ENCODE data around the gene NFASC. TPM values are rescaled to one million over a fixed set of nuclear protein-coding genes. Genes with fewer than 3 reads are reported as not detected.

NFASC gene
- total and polyA plus RNA-seq, 2 experiments from 2014 or later: 0.75 to 2.2 TPM

DNA sequence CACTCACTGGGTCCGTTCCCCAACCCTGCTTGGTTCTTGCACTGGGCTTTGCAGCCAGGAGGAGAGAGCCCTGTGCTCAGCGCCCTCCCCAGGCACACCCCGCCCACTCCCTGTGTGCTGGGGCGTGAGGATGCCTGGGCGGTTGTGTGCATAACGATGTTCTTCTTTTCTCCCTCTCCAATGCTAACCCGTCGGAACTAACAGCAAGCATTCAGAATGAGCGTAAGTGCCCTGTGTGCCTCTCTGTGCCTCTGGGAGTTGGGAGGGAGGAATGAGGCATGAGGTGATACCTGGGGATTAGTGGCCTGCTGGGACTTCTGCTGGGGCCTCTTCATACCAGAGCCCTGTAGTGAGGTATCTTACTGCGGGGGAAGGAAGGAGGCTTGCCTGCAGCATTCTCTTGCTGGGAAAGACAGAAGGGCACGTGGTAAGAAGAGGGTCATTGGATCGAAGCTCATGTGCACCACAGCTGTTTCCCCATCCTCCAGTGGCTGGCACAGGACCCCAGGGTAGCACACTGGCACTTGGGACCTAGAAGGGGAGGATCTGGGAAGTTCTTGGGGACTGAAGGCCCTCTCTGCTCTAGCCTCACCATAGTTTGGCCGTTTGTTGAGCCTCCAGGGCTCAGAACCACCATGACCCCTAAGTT lies 79.8 kb downstream of the NFASC start:
- Histone ChIP-seq H3K9me2 (replicated peaks; ENCODE audit: insufficient read depth) (no peaks in the 10 kb centered on the region), H4K20me1 (ENCODE audit: insufficient read depth, poor library complexity, severe bottlenecking) (no peaks in the 10 kb centered on the region), H3K4me1 (ENCODE audit: insufficient read depth) (no peaks in the 10 kb centered on the region), H3K4me3 (no peak overlapping the region), H3K4me2 (no peak overlapping the region), H3K79me2 (no peaks in the 10 kb centered on the region), H3K36me3 (replicated peaks; ENCODE audit: insufficient read depth, low read depth) (no peaks in the 10 kb centered on the region), H3K27ac (no peak overlapping the region), H3K27me3 (peaks cover 20% of the 10 kb centered on the region), H2AFZ (no peak overlapping the region), H3K9me3 (ENCODE audit: low read depth) (no peaks in the 10 kb centered on the region)
- DNase-seq (ENCODE audit: low spot score): no peak
- TF ChIP-seq, protein P1, sequence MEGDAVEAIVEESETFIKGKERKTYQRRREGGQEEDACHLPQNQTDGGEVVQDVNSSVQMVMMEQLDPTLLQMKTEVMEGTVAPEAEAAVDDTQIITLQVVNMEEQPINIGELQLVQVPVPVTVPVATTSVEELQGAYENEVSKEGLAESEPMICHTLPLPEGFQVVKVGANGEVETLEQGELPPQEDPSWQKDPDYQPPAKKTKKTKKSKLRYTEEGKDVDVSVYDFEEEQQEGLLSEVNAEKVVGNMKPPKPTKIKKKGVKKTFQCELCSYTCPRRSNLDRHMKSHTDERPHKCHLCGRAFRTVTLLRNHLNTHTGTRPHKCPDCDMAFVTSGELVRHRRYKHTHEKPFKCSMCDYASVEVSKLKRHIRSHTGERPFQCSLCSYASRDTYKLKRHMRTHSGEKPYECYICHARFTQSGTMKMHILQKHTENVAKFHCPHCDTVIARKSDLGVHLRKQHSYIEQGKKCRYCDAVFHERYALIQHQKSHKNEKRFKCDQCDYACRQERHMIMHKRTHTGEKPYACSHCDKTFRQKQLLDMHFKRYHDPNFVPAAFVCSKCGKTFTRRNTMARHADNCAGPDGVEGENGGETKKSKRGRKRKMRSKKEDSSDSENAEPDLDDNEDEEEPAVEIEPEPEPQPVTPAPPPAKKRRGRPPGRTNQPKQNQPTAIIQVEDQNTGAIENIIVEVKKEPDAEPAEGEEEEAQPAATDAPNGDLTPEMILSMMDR (IDR thresholded peaks at IDR 0.05; ENCODE audit: poor library complexity): no peak
- TF ChIP-seq EZH2 (IDR thresholded peaks at IDR 0.05; ENCODE audit: borderline replicate concordance) (no peak), EZH2phosphoT487 (IDR thresholded peaks at IDR 0.05; ENCODE audit: low read depth, severe bottlenecking, unreplicated experiment) (no peak)
- WGBS (ENCODE audit: low lambda C conversion rate, missing lambda C conversion rate): 66% methylated on average over 13 of the region's 13 CpGs

DNA sequence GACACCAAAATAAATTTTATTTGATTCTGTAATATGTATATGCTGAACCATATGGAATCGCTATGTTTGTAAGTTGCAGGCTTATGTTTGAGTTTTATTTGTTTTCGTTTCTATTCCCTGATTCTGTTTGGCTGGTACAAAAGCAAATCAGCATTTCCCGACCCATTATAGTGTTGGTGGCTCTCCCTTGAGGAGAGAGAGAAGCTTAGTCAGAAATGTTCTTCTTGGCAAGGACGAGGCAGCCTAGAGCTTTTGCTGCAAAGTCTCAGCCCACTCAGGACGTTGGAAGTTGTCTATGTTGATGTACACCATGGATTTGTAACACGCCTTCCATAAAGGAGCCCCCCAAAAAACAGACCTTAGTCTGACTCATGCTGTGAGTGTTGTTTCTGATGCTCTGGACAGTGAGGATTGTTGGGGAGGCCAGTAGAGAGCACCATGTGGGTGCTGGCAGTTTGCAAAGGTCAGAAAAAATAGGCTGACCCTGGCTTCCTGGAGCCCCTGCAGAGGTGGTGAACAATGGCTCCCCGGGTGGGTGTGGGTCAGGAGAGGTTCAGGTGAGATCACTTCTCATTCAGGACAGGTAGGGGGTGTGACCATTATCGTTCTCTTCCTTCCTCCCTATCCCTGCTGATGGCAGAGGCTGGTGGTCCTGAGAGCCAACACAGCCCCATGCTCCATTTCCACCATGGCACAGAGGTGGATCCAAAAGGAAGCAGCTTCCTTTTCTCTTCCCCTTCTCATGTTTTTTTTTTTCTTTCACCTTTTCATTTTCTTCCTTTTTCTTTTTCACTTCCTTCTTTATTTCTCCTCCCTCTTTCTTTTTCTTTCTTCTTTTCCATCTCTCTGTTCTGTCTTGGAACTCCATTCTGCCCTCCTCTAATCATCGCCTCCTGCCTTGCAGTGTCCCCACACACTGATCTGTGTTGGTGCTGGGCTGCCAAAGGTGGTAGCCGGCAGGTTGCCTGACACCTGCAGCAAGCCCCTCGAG lies 88.0 kb downstream of the NFASC start:
- no peak for TF ChIP-seq EZH2phosphoT487 (IDR thresholded peaks at IDR 0.05; ENCODE audit: low read depth, severe bottlenecking, unreplicated experiment)
- Histone ChIP-seq H3K27ac (no peak overlapping the region), H3K36me3 (replicated peaks; ENCODE audit: insufficient read depth, low read depth) (no peaks in the 10 kb centered on the region), H3K4me2 (no peak overlapping the region), H3K9me2 (replicated peaks; ENCODE audit: insufficient read depth) (no peaks in the 10 kb centered on the region), H4K20me1 (ENCODE audit: insufficient read depth, poor library complexity, severe bottlenecking) (no peaks in the 10 kb centered on the region), H3K27me3 (peaks cover 45% of the 10 kb centered on the region), H3K4me3 (no peak overlapping the region), H3K79me2 (no peaks in the 10 kb centered on the region), H3K9me3 (ENCODE audit: low read depth) (no peaks in the 10 kb centered on the region), H3K4me1 (ENCODE audit: insufficient read depth) (no peaks in the 10 kb centered on the region), H2AFZ (no peak overlapping the region)
- no peak for DNase-seq (ENCODE audit: low spot score)
- WGBS (ENCODE audit: low lambda C conversion rate, missing lambda C conversion rate): 79% methylated on average over 11 of the region's 11 CpGs

DNA sequence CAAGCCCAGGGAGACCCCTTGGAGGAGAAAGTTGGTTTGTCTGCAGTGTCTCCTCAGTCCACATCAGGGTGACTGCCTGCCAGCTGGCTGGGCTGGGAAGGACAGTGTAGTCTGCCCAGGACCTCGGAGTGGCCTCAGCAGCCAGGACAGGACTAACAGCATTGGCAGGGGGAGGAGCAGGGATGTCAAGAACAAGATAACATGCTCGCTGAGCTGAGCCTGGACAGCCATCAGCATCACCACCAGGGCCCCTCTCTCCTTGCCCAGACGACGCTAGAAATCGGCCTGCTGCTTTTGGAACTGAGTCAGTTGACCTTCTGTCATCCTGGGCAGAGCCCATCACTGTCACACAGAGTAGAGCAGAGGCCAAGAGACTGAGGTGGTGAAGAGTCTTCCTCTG lies 88.7 kb downstream of the NFASC start:
- TF ChIP-seq EZH2phosphoT487 (IDR thresholded peaks at IDR 0.05; ENCODE audit: low read depth, severe bottlenecking, unreplicated experiment) (no peak), EZH2 (IDR thresholded peaks at IDR 0.05; ENCODE audit: borderline replicate concordance) (no peak)
- TF ChIP-seq, protein P1 (IDR thresholded peaks at IDR 0.05; ENCODE audit: poor library complexity): no peak
- H3K9me3 ChIP-seq (ENCODE audit: low read depth): no peaks in the 10 kb centered on the region
- H3K4me3 ChIP-seq: no peak overlapping the region
- no peak overlapping the region for H2AFZ ChIP-seq
- WGBS (ENCODE audit: low lambda C conversion rate, missing lambda C conversion rate): 39% methylated on average over 5 of the region's 5 CpGs
- H3K4me2 ChIP-seq: no peak overlapping the region
- H3K27me3 ChIP-seq: peaks cover 52% of the 10 kb centered on the region
- no peaks in the 10 kb centered on the region for H3K9me2 ChIP-seq (replicated peaks; ENCODE audit: insufficient read depth)
- DNase-seq (ENCODE audit: low spot score): no peak
- no peaks in the 10 kb centered on the region for H3K36me3 ChIP-seq (replicated peaks; ENCODE audit: insufficient read depth, low read depth)
- H3K4me1 ChIP-seq (ENCODE audit: insufficient read depth): no peaks in the 10 kb centered on the region
- H3K79me2 ChIP-seq: no peaks in the 10 kb centered on the region
- H3K27ac ChIP-seq: no peak overlapping the region
- H4K20me1 ChIP-seq (ENCODE audit: insufficient read depth, poor library complexity, severe bottlenecking): no peaks in the 10 kb centered on the region

DNA sequence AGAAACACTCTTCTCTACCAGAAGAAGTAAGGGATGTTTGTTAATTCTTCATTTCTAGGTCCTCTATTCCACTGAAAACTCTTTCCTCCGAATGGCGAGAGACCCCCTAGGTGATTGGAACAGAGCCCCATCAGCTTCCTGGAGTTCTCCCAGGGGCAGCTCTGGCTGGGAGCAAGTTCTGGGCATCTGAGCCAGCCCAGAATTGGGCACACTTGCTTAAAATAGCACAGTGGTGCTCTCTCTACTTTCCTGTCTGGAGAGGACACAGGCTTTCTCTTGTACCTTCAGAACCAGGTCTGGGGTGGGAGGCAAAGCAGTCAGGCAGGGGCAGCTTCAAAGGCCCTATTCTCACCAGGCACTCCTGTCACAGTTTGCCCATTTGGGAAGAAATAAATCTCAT lies 89.2 kb downstream of the NFASC start:
- no peak overlapping the region for H3K4me2 ChIP-seq
- 92% methylated on average over 2 of the region's 2 CpGs for WGBS (ENCODE audit: low lambda C conversion rate, missing lambda C conversion rate)
- H3K79me2 ChIP-seq: no peaks in the 10 kb centered on the region
- TF ChIP-seq EZH2 (IDR thresholded peaks at IDR 0.05; ENCODE audit: borderline replicate concordance) (no peak), EZH2phosphoT487 (IDR thresholded peaks at IDR 0.05; ENCODE audit: low read depth, severe bottlenecking, unreplicated experiment) (no peak)
- TF ChIP-seq, protein P1 (IDR thresholded peaks at IDR 0.05; ENCODE audit: poor library complexity): no peak
- no peaks in the 10 kb centered on the region for H3K4me1 ChIP-seq (ENCODE audit: insufficient read depth)
- H3K9me3 ChIP-seq (ENCODE audit: low read depth): no peaks in the 10 kb centered on the region
- H3K9me2 ChIP-seq (replicated peaks; ENCODE audit: insufficient read depth): no peaks in the 10 kb centered on the region
- H3K27me3 ChIP-seq: peaks cover 57% of the 10 kb centered on the region
- no peak overlapping the region for H3K27ac ChIP-seq
- H3K36me3 ChIP-seq (replicated peaks; ENCODE audit: insufficient read depth, low read depth): no peaks in the 10 kb centered on the region
- H2AFZ ChIP-seq: no peak overlapping the region
- no peak for DNase-seq (ENCODE audit: low spot score)
- no peak overlapping the region for H3K4me3 ChIP-seq
- no peaks in the 10 kb centered on the region for H4K20me1 ChIP-seq (ENCODE audit: insufficient read depth, poor library complexity, severe bottlenecking)

Data from hepatocyte (in vitro differentiated cells).